Mesenchymal stem cell (in vitro differentiated cells and primary cell): ENCODE measurements around the gene SULF2. TPM values are rescaled to one million over a fixed set of nuclear protein-coding genes. Genes with fewer than 3 reads are reported as not detected.
"Not testable (repeated sequence)": the region's sequence is repeated elsewhere in the genome, so short reads cannot be mapped to it uniquely, and the experiment has no call there.

ENCODE experiments used
- DNase-seq: peaks from one replicate; pipeline ENCODE4 v3.0.0-alpha.2; 2013
- H2AFZ ChIP-seq: one replicate; pipeline ENCODE4 v1.6.1; 2013; ENCODE audit warnings: low read depth, mild to moderate bottlenecking, control low read depth, inconsistent platforms, low read length, moderate library complexity
- H2AK5ac ChIP-seq: 2 replicates; pipeline ENCODE4 v1.6.1; 2013; ENCODE audit warnings: low read length, moderate library complexity, mild to moderate bottlenecking, inconsistent platforms; ENCODE audit not compliant: severe bottlenecking
- H2BK120ac ChIP-seq: one replicate; pipeline ENCODE4 v1.6.1; 2013; ENCODE audit warnings: low read depth, mild to moderate bottlenecking, inconsistent platforms, low read length, moderate library complexity
- H2BK12ac ChIP-seq, 2 experiments: one replicate each; pipeline ENCODE4 v1.6.1; 2013; ENCODE audit warnings: inconsistent platforms in 2 of 2, low read length in 2 of 2, mild to moderate bottlenecking in 2 of 2, moderate library complexity in 2 of 2, control low read depth in 1 of 2
- H2BK15ac ChIP-seq: one replicate; pipeline ENCODE4 v1.6.1; 2013; ENCODE audit warnings: mild to moderate bottlenecking, low read depth, inconsistent platforms; ENCODE audit not compliant: poor library complexity, severe bottlenecking
- H2BK5ac ChIP-seq: 2 replicates; pipeline ENCODE4 v1.6.1; 2013; ENCODE audit warnings: low read depth, mild to moderate bottlenecking, low read length, control low read depth, inconsistent platforms; ENCODE audit not compliant: poor library complexity, severe bottlenecking
- H3K14ac ChIP-seq, 2 experiments: one replicate each; pipeline ENCODE4 v1.6.1; 2013; ENCODE audit warnings: inconsistent platforms in 2 of 2, low read length in 2 of 2, control low read depth in 1 of 2, mild to moderate bottlenecking in 1 of 2, moderate library complexity in 1 of 2
- H3K18ac ChIP-seq, 2 experiments: one replicate each; pipeline ENCODE4 v1.6.1; 2013; ENCODE audit warnings: inconsistent platforms in 2 of 2, low read length in 2 of 2, control low read depth in 1 of 2, low read depth in 1 of 2, mild to moderate bottlenecking in 1 of 2
- H3K23ac ChIP-seq, 2 experiments: one replicate each; pipeline ENCODE4 v1.6.1; 2013; ENCODE audit warnings: inconsistent platforms in 2 of 2, low read length in 2 of 2, mild to moderate bottlenecking in 2 of 2, moderate library complexity in 2 of 2, control low read depth in 1 of 2
- H3K27ac ChIP-seq: 2 replicates; pipeline ENCODE4 v1.5.1; 2013; ENCODE audit warnings: mild to moderate bottlenecking, moderate library complexity, low read length, control low read depth, inconsistent platforms; ENCODE audit not compliant: poor library complexity, severe bottlenecking
- H3K27me3 ChIP-seq, 2 experiments: 2 replicates each; pipeline versions ENCODE4 v1.6.1 to v1.7.0; 2013; ENCODE audit warnings: low read length in 2 of 2, mild to moderate bottlenecking in 2 of 2, moderate library complexity in 2 of 2, control low read depth in 1 of 2, inconsistent platforms in 1 of 2; ENCODE audit not compliant: control insufficient read depth in 1 of 2, insufficient read depth in 1 of 2
- H3K36me3 ChIP-seq, 2 experiments: 2 replicates each; pipeline versions ENCODE4 v1.6.1 to v1.7.0; 2013; ENCODE audit warnings: low read length in 2 of 2, control low read depth in 1 of 2, inconsistent platforms in 1 of 2, low read depth in 1 of 2, mild to moderate bottlenecking in 1 of 2; ENCODE audit not compliant: insufficient read depth in 2 of 2, control insufficient read depth in 1 of 2
- H3K4ac ChIP-seq, 2 experiments: one replicate each; pipeline ENCODE4 v1.6.1; 2013; ENCODE audit warnings: inconsistent platforms in 2 of 2, low read length in 2 of 2, mild to moderate bottlenecking in 2 of 2, moderate library complexity in 2 of 2, control low read depth in 1 of 2, low read depth in 1 of 2
- H3K4me1 ChIP-seq: 2 replicates; pipeline ENCODE4 v1.6.1; 2013; ENCODE audit warnings: low read depth, low read length, control low read depth; ENCODE audit not compliant: control insufficient read depth, insufficient read depth
- H3K4me2 ChIP-seq: 2 replicates; pipeline ENCODE4 v1.6.1; 2013; ENCODE audit warnings: low read length, mild to moderate bottlenecking, inconsistent platforms; ENCODE audit not compliant: poor library complexity, severe bottlenecking
- H3K4me3 ChIP-seq, 2 experiments: 2 replicates each; pipeline versions ENCODE4 v1.5.1 to v1.7.0; 2013; ENCODE audit warnings: low read length in 2 of 2, mild to moderate bottlenecking in 2 of 2, control low read depth in 1 of 2, low read depth in 1 of 2; ENCODE audit not compliant: insufficient read depth in 1 of 2
- H3K79me1 ChIP-seq: replicated peaks from 2 replicates; pipeline ENCODE4 v1.6.1; 2013; ENCODE audit warnings: mild to moderate bottlenecking, control low read depth, low read length, inconsistent platforms; ENCODE audit not compliant: poor library complexity, severe bottlenecking
- H3K9ac ChIP-seq: 2 replicates; pipeline ENCODE4 v1.7.0; 2013; ENCODE audit warnings: mild to moderate bottlenecking, low read length, moderate library complexity
- H3K9me3 ChIP-seq: 2 replicates; pipeline ENCODE4 v1.7.0; 2013; ENCODE audit warnings: mild to moderate bottlenecking, low read length; ENCODE audit not compliant: control insufficient read depth
- H4K8ac ChIP-seq: one replicate; pipeline ENCODE4 v1.6.1; 2013; ENCODE audit warnings: inconsistent platforms, mild to moderate bottlenecking, low read length, moderate library complexity
- H4K91ac ChIP-seq: one replicate; pipeline ENCODE4 v1.6.1; 2013; ENCODE audit warnings: mild to moderate bottlenecking, low read length, inconsistent platforms
- WGBS: methylation state at CpG from one replicate; pipeline ENCODE4 v1.1.7; 2013; ENCODE audit warnings: mixed read lengths; 5-methylcytosine and 5-hydroxymethylcytosine counted together
- polyA plus RNA-seq, 2 experiments: library from polyadenylated mRNA; stranded (reverse); fragments of 200-250 nt; gene quantifications; one replicate each; pipeline ENCODE4 v1.2.3, GENCODE V29; 2013

Gene SULF2
- polyA plus RNA-seq (2013, experiment 1 of 2) = 216 TPM
- polyA plus RNA-seq (2013, experiment 2 of 2) = 209 TPM

GRCh38 chr20:47785311-47785853 is at the start of gene SULF2:
TSS of gene SULF2 (minus strand) at chr20:47785481. CDS start at chr20:47757363, 28,118 bp downstream.
- peak; percentile 18 for DNase-seq
- H3K4me1 ChIP-seq = peaks cover 19% of the 10 kb centered on the region
- WGBS = 1% methylated on average over 15 of the region's 82 CpGs
- H3K79me1 ChIP-seq = peaks cover 15% of the 10 kb centered on the region
- peaks cover 0 to 13% of the 10 kb centered on the region in 2 experiments for H3K36me3 ChIP-seq
- peak within 1 kb of the TSS; percentile 73 for H3K27ac ChIP-seq
- peak within 1 kb of the TSS in 1 of 2 experiments; percentile 50 for H3K14ac ChIP-seq
- no peak within 1 kb of the TSS for H3K4ac ChIP-seq
- no peak within 1 kb of the TSS for H4K91ac ChIP-seq
- no peak within 1 kb of the TSS for H2BK120ac ChIP-seq
- no peak within 1 kb of the TSS for H2AFZ ChIP-seq
- peak within 1 kb of the TSS; percentile 98 for H3K4me2 ChIP-seq
- H3K23ac ChIP-seq = peak within 1 kb of the TSS in 1 of 2 experiments; percentile 61
- no peaks in the 10 kb centered on the region for H3K9me3 ChIP-seq
- peak within 1 kb of the TSS; percentile 24 for H4K8ac ChIP-seq
- no peak within 1 kb of the TSS for H2AK5ac ChIP-seq
- peak within 1 kb of the TSS; percentile 7 to 38 for H2BK12ac ChIP-seq
- H3K18ac ChIP-seq = peak within 1 kb of the TSS; percentile 71 to 72
- peak within 1 kb of the TSS; percentile 74 to 77 for H3K4me3 ChIP-seq
- H3K9ac ChIP-seq = peak within 1 kb of the TSS; percentile 78
- H2BK15ac ChIP-seq = peak within 1 kb of the TSS; percentile 1
- H3K27me3 ChIP-seq = peaks cover 39 to 74% of the 10 kb centered on the region in 2 experiments
- H2BK5ac ChIP-seq = peak within 1 kb of the TSS; percentile 63

- H4K8ac ChIP-seq, H3K4me2 ChIP-seq, H2BK120ac ChIP-seq, H3K18ac ChIP-seq, H3K79me1 ChIP-seq, H3K27me3 ChIP-seq, H3K4me3 ChIP-seq, H2AK5ac ChIP-seq, H2BK12ac ChIP-seq, H3K36me3 ChIP-seq, H3K9me3 ChIP-seq, H2AFZ ChIP-seq, DNase-seq, H3K9ac ChIP-seq, H2BK5ac ChIP-seq, H3K27ac ChIP-seq, H3K23ac ChIP-seq, H4K91ac ChIP-seq, H2BK15ac ChIP-seq, H3K14ac ChIP-seq, H3K4me1 ChIP-seq, H3K4ac ChIP-seq: not testable (repeated sequence)
- WGBS = no CpG with 5 or more reads among the region's 7 CpGs
These were observed 46.4 kb upstream of the SULF2 start for GRCh38 chr20:47831675-47832074.

DNA sequence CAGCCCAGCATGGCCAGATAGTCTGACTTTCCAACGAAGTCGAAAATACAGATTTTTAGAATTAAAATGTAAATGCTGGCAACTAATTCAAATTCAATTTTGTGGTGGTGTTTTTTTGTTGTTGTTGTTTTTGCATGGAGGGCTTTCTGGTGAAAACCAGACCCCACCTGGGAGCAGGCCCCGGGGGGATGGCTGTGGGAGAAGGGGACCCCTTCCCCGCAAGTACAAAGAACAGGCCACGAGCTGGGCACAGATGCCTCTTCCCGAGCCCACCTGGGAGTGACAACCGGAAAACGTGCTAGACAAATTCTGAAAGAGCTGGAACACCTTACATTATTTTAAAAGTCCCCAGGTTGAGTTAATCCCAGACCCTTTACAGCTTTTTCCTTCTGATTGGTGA is 41.4 kb upstream of the SULF2 start:
- H3K4ac ChIP-seq = not testable (repeated sequence)

DNA sequence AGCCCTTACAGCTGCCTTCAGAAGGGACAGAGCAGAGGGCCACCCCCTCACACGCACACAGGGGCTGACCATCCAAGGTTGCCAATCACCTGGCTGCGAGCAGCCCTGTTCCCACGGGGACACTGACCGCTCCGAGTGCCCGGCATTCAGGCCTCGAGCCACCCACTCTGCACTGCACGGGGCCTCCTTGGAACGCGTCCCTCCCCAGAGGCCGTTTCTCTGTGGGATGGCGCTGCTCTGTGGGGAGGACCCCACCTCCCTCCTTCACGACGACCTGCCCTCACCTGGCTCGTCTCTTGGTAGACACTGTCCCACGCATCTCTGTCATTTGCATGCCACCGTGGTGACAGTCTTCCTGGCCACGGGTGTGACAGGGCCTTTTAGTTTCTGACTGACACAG is 40.7 kb upstream of the SULF2 start:
- not testable (repeated sequence) for H4K91ac ChIP-seq, H3K79me1 ChIP-seq, H4K8ac ChIP-seq, H3K4ac ChIP-seq, H3K4me3 ChIP-seq, H2AK5ac ChIP-seq, H3K14ac ChIP-seq, H3K27ac ChIP-seq, H2BK5ac ChIP-seq, H3K18ac ChIP-seq, H2AFZ ChIP-seq, H2BK15ac ChIP-seq, DNase-seq, H3K23ac ChIP-seq, H3K4me1 ChIP-seq, H3K4me2 ChIP-seq, H3K9me3 ChIP-seq, H3K9ac ChIP-seq, H3K36me3 ChIP-seq, H2BK12ac ChIP-seq, H2BK120ac ChIP-seq
- 85% methylated on average over 9 of the region's 18 CpGs for WGBS
- peaks cover 7 to 37% of the 10 kb centered on the region in 2 experiments for H3K27me3 ChIP-seq

More for the DNA sequence above, 41.4 kb upstream of the SULF2 start:
- H4K8ac ChIP-seq, H3K4me3 ChIP-seq, H3K79me1 ChIP-seq, H3K18ac ChIP-seq, DNase-seq, H2AK5ac ChIP-seq, H3K4me2 ChIP-seq, H3K14ac ChIP-seq, H2BK5ac ChIP-seq, H2BK12ac ChIP-seq, H3K9me3 ChIP-seq, H3K27ac ChIP-seq, H2BK120ac ChIP-seq, H2BK15ac ChIP-seq, H3K9ac ChIP-seq, H4K91ac ChIP-seq, H3K4me1 ChIP-seq, H3K36me3 ChIP-seq, H3K23ac ChIP-seq, H2AFZ ChIP-seq: not testable (repeated sequence)
- peaks cover 7 to 32% of the 10 kb centered on the region in 2 experiments for H3K27me3 ChIP-seq
- 83% methylated on average over 8 of the region's 8 CpGs for WGBS
